ENCODE data around the gene PIGC.

The PIGC gene

GRCh38 chr1:172395576-172395975, 48.3 kb downstream of the PIGC start:
- no peak for DNase-seq (ENCODE audit: low read depth)
- TF ChIP-seq CTCF (IDR thresholded peaks at IDR 0.05; ENCODE audit: control insufficient read depth, insufficient read depth, low read depth, low read length, missing control alignments) = no peak
- no peak overlapping the region for H3K4me3 ChIP-seq (ENCODE audit: control insufficient read depth, low read depth, low read length)

DNA sequence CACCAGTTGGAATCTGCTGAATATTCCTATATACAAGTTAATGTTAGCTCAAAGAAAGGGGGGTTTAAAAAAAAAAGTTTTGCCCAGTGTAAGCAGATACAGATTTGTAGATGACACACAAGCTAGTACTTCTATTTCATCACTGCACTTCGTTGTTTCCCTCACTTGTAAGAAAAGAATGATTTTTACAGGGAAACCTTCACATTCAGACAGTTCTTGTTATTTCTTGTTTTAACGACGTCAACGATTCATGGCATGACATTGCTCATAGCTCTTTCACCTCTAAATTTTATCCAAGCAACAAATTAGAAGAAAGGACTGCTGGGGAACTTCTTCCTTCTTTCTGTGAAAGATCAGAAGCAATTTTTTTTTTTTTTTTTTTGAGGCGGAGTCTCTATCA, 49.1 kb downstream of the PIGC start:
- no peak for DNase-seq (ENCODE audit: low read depth)
- TF ChIP-seq CTCF (IDR thresholded peaks at IDR 0.05; ENCODE audit: control insufficient read depth, insufficient read depth, low read depth, low read length, missing control alignments) = no peak
- H3K4me3 ChIP-seq (ENCODE audit: control insufficient read depth, low read depth, low read length) = no peak overlapping the region

GRCh38 chr1:172394141-172394751, 49.6 kb downstream of the PIGC start:
- no peak for TF ChIP-seq CTCF (IDR thresholded peaks at IDR 0.05; ENCODE audit: control insufficient read depth, insufficient read depth, low read depth, low read length, missing control alignments)
- no peak overlapping the region for H3K4me3 ChIP-seq (ENCODE audit: control insufficient read depth, low read depth, low read length)
- no peak for DNase-seq (ENCODE audit: low read depth)

DNA sequence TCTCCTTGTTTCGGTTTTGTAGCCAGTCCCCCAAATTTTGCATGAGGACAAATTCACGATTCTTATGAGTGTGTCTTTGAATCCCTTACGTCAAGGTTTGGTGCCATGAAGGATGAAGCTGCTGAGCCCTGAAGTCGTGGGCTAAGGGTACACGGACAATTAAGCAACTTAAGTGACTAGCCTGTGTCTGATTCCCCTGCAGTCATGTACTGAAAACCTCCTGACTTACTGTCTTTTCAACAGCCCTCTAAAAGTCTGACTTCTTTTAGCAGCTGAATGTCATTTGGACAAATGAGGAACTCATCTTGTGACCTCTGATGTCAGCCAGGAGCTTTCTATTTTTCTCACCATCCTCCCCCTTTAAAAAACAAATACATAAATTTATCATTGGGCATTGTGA, 50.5 kb downstream of the PIGC start:
- TF ChIP-seq CTCF (IDR thresholded peaks at IDR 0.05; ENCODE audit: control insufficient read depth, insufficient read depth, low read depth, low read length, missing control alignments) = no peak
- DNase-seq (ENCODE audit: low read depth) = no peak

GRCh38 chr1:172391976-172392375, 51.9 kb downstream of the PIGC start:
- no peak for TF ChIP-seq CTCF (IDR thresholded peaks at IDR 0.05; ENCODE audit: control insufficient read depth, insufficient read depth, low read depth, low read length, missing control alignments)
- H3K4me3 ChIP-seq (ENCODE audit: control insufficient read depth, low read depth, low read length) = no peak overlapping the region
- DNase-seq (ENCODE audit: low read depth) = no peak

More for the DNA sequence above, 50.5 kb downstream of the PIGC start:
- H3K4me3 ChIP-seq (ENCODE audit: control insufficient read depth, low read depth, low read length) = no peak overlapping the region

Measured in AG09309 (cell line).